T-helper 1 cell treated with Interleukin-12 subunit alpha and Interleukin-12 subunit beta and Interleukin-4 antibody, amounts not matched to agents 30 μg/mL and 1 μg/mL, for 36 hours (primary cell): Measurements from ENCODE around the gene OR10D3.
"Not testable (repeated sequence)": the region's sequence is repeated elsewhere in the genome, so short reads cannot be mapped to it uniquely, and the experiment has no call there.

Experiments used
- H3K27ac Mint-ChIP-seq: one replicate; pipeline ENCODE4 v1.8.0; 2021; ENCODE audit warnings: mild to moderate bottlenecking, mixed read lengths
- H3K27me3 Mint-ChIP-seq: one replicate; pipeline ENCODE4 v1.8.0; 2021; ENCODE audit warnings: low read depth, mixed read lengths
- H3K36me3 Mint-ChIP-seq: one replicate; pipeline ENCODE4 v1.8.0; 2021; ENCODE audit warnings: low read depth, mixed read lengths
- H3K4me1 Mint-ChIP-seq: one replicate; pipeline ENCODE4 v1.8.0; 2021; ENCODE audit warnings: low read depth, mixed read lengths
- H3K4me3 Mint-ChIP-seq: one replicate; pipeline ENCODE4 v1.8.0; 2021; ENCODE audit warnings: mild to moderate bottlenecking, moderate library complexity, mixed read lengths
- H3K9me3 Mint-ChIP-seq: one replicate; pipeline ENCODE4 v1.8.0; 2021; ENCODE audit warnings: mixed read lengths

Gene OR10D3, protein sequence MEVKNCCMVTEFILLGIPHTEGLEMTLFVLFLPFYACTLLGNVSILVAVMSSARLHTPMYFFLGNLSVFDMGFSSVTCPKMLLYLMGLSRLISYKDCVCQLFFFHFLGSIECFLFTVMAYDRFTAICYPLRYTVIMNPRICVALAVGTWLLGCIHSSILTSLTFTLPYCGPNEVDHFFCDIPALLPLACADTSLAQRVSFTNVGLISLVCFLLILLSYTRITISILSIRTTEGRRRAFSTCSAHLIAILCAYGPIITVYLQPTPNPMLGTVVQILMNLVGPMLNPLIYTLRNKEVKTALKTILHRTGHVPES

DNA sequence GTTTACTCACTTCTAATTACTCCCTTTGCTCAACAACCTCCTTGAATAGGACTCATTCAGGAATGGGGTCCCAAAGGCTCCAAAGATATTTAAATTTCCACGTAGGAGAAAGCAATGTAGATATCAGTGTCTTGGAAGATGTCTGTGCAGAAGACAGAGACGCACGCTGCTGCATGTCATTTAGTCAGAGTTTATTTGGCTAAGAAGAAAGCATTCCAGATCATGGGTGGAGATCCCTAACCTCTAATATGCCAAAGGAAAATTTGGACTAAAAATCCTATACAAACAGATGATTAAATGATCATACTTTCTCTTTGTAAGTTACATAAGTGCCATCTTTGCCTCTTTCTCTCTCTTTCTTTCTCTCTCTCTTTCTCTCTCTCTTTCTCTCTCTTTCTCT lies at the start of gene OR10D3:
TSS of gene OR10D3 (plus strand) at position 278 of the 400 bp plus-strand sequence. CDS start 1,925 bp downstream, outside the sequence.
- Mint-ChIP-seq H3K27me3 (peaks cover 20% of the 10 kb centered on the region), H3K4me3 (no peak within 1 kb of the TSS), H3K4me1 (no peaks in the 10 kb centered on the region), H3K27ac (no peak within 1 kb of the TSS), H3K36me3 (no peaks in the 10 kb centered on the region), H3K9me3 (no peaks in the 10 kb centered on the region)

DNA sequence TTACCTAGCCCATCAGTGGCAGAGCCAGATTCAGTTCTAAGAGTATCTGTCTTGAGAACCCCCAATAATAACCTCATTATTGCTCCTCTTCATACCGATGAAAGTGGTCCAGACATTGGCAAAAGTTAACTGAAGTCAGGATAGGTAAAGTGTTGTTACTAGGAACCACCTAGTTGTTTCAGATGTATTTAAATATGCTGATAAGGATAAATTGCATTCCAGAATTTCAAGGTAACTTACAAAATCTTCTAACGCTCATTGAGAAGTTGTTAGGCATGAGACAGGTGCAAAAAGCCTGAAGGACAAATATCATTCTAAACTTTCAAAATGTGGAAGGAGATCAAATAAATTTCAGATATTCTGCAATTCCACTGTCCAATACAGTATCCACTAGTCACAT lies 40.1 kb upstream of the OR10D3 start:
- H3K36me3 Mint-ChIP-seq, result peaks cover 5% of the 10 kb centered on the region
- no peaks in the 10 kb centered on the region for H3K27me3 Mint-ChIP-seq
- no peaks in the 10 kb centered on the region for H3K4me1 Mint-ChIP-seq
- no peak overlapping the region for H3K4me3 Mint-ChIP-seq
- H3K27ac Mint-ChIP-seq, result no peak overlapping the region
- H3K9me3 Mint-ChIP-seq, result peaks cover 6% of the 10 kb centered on the region

DNA sequence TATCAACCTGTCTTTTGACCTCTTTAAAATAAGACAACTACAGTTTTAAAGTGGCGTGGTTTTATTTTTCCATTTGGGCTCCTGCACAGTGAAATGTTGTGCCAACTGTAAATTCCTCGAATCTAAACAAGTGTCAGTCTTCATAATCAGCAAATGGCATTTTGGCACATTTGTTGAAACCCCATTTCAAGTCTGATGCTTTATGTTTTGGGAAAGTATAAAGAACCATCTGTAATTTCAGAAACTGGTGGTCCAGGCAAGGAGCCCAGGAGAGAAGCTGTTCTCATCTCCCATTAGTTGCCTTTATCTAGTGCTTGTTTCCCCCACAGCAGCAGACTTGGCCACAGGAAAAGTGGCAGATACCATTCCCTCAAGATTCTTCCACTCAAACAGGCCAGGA lies 35.2 kb upstream of the OR10D3 start:
- Mint-ChIP-seq H3K9me3 (no peaks in the 10 kb centered on the region), H3K27ac (no peak overlapping the region), H3K4me1 (no peaks in the 10 kb centered on the region), H3K4me3 (no peak overlapping the region), H3K27me3 (no peaks in the 10 kb centered on the region), H3K36me3 (no peaks in the 10 kb centered on the region)

DNA sequence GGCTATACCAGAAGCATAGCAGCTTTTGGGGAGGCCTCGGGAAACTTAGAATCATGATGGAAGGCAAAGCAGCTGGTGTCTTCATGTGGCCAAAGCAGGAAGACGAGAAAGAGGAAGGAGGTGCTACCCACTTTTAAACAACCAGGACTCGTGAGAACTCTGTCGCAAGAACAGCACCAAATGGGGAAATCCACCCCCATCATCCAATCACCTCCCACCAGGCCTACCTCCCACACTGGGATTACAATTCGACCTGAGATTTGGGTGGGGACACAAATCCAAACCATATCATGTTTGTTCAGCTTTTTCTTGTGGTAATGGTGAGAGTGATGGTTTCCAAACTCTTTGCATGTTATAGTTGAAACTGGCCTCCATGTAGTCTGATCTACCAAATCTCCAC lies 32.5 kb upstream of the OR10D3 start:
- no peaks in the 10 kb centered on the region for H3K36me3 Mint-ChIP-seq
- H3K9me3 Mint-ChIP-seq, result no peaks in the 10 kb centered on the region
- H3K4me1 Mint-ChIP-seq, result no peaks in the 10 kb centered on the region
- peaks cover 3% of the 10 kb centered on the region for H3K27me3 Mint-ChIP-seq
- H3K4me3 Mint-ChIP-seq, result no peak overlapping the region
- H3K27ac Mint-ChIP-seq, result no peak overlapping the region

DNA sequence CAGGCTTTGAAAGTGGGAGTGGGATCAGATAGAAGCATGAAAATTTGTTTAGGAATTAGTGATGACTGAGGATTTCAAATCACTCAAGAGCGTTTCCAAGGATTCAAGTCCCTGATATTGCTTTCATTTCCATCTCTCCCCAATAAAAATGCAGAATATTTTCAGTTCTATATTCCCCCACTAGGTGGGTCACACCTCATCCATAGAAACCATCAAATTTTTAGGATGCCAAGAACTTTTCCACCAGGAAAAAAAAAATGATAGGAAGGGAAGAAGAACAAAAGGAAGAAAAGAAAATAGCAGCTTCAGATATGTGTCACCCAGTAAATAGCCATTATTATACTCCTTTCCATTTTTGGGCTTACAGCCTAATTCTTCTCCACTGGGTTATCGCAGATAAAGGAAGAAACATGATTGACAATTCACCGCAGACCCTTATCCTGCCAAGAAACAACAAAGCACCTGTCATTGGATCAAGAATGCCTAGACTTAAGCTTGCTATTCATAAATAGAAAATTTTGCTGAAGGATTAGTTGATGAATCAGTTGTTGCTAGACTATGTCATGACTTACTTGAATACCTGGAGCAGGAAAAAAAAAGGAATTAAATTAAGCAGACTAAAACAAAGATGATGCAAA lies 30.3 kb upstream of the OR10D3 start:
- Mint-ChIP-seq H3K27ac (no peak overlapping the region), H3K9me3 (no peaks in the 10 kb centered on the region), H3K27me3 (peaks cover 3% of the 10 kb centered on the region), H3K36me3 (no peaks in the 10 kb centered on the region), H3K4me1 (no peaks in the 10 kb centered on the region), H3K4me3 (no peak overlapping the region)

DNA sequence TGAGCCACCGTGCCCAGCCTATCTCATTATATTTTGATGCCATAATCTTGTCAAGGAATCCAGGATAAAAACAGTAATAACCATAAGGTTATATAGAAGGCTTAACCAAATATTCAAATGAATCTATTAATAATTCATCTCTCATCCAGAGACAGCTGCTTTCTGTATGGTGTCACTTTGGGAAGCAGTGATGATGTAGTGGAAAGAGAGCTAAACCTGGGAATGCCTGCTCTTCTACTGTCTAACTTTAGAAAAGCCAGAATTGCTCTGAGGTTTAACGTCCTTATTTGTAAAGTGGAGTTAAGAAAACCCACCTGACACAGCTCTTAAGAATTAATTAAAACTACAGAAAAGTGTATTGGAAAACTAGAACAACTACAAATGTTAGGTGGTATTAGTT lies 29.3 kb upstream of the OR10D3 start:
- no peak overlapping the region for H3K27ac Mint-ChIP-seq
- no peaks in the 10 kb centered on the region for H3K36me3 Mint-ChIP-seq
- no peaks in the 10 kb centered on the region for H3K4me1 Mint-ChIP-seq
- no peak overlapping the region for H3K4me3 Mint-ChIP-seq
- peaks cover 7% of the 10 kb centered on the region for H3K27me3 Mint-ChIP-seq
- no peaks in the 10 kb centered on the region for H3K9me3 Mint-ChIP-seq

DNA sequence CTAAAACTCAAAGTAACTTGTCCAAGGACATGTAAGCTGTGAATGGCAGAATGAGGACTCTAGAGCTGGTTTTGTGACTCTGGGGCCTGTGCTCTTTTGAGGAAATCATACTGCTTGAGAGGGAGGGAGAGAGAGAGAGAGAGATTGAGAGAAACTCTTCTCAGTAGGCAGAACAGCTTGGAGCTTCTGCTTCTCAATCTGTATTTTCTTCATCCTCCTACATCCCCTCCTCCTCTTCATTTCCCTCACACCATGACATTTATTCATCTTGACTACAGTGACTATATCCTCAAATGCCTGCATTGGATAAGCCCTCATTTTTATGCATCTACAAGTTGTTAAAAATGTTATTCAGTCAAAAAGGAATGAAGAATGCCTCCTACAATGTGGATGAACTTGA lies 23.7 kb upstream of the OR10D3 start:
- H3K27ac Mint-ChIP-seq, result no peak overlapping the region
- no peaks in the 10 kb centered on the region for H3K4me1 Mint-ChIP-seq
- no peaks in the 10 kb centered on the region for H3K36me3 Mint-ChIP-seq
- no peaks in the 10 kb centered on the region for H3K9me3 Mint-ChIP-seq
- H3K27me3 Mint-ChIP-seq, result peaks cover 5% of the 10 kb centered on the region
- H3K4me3 Mint-ChIP-seq, result no peak overlapping the region

DNA sequence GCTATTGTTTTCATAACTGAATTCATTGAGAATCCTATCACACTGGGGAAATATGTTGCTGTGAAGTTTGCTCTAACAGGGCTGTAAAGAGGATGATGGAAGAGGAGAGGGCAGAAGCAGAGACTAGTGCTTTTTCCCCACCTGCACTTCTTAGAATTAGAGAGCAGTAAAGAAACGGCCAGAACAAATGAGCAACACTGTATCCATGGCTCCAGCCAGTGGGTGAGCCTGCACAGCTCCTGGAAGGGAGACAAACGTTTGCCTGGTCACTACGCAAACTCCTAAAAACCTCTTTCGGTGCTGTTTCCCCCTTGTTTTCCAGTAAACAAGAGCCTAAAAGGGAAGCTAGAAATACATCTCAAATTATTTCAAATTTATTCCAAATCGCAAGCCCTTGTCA lies 22.2 kb upstream of the OR10D3 start:
- peaks cover 5% of the 10 kb centered on the region for H3K27me3 Mint-ChIP-seq
- no peaks in the 10 kb centered on the region for H3K9me3 Mint-ChIP-seq
- H3K4me3 Mint-ChIP-seq, result no peak overlapping the region
- no peaks in the 10 kb centered on the region for H3K4me1 Mint-ChIP-seq
- no peaks in the 10 kb centered on the region for H3K36me3 Mint-ChIP-seq
- H3K27ac Mint-ChIP-seq, result no peak overlapping the region

DNA sequence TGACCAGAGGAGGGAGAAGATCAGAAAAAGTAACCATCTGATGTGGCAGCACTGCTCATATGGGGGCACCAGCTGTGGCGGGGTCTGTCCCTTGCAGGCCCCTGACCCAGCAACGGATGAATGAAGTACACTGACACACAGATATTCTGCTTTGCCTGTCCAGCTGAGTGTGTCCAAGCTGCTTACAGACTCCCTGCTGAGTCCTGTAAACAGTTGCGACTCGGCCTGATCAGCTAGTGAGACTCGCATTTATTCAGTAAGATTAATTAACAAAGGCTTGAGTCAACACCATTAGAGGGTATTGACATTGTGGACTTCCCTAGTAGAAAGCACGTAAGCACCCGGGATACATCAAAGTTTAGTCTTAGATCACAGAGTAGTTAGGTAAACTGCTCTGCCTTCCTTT lies 15.3 kb upstream of the OR10D3 start:
- Mint-ChIP-seq H3K27me3 (no peaks in the 10 kb centered on the region), H3K27ac (no peak overlapping the region), H3K36me3 (no peaks in the 10 kb centered on the region), H3K4me1 (no peaks in the 10 kb centered on the region), H3K4me3 (no peak overlapping the region), H3K9me3 (no peaks in the 10 kb centered on the region)

DNA sequence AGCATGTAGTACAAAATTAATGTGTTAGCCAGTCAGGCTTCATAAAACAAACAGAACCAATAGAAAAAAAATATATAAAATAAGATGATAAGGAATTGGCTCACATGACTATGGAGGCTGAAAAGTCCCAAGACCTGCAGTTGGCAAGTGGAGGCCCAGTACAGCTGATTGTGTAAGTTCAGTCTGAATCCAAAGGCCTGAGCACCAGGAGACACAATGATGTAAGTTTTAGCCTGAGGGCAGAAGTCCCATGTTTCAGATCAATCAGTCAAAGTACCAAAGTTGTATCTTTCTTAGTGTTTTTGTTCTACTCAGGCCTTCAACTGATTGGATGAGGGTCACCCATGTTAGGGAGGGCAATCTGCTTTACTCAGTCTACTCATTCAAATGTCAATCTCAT lies 14.3 kb upstream of the OR10D3 start:
- no peaks in the 10 kb centered on the region for H3K4me1 Mint-ChIP-seq
- H3K4me3 Mint-ChIP-seq, result no peak overlapping the region
- no peaks in the 10 kb centered on the region for H3K9me3 Mint-ChIP-seq
- no peaks in the 10 kb centered on the region for H3K27me3 Mint-ChIP-seq
- no peak overlapping the region for H3K27ac Mint-ChIP-seq
- H3K36me3 Mint-ChIP-seq, result no peaks in the 10 kb centered on the region

DNA sequence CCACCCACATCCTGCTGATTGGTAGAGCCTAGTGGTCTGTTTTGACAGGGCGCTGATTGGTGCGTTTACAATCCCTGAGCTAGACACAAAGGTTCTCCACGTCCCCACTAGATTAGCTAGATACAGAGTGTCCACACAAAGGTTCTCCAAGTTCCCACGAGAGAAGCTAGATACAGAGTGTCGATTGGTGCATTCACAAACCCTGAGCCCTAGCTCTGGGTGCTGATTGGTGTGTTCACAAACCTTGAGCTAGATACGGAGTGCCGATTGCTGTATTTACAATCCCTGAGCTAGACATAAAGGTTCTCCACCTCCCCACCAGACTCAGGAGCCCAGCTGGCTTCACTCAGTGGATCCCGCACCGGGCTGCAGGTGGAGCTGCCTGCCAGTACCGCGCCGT lies 12.8 kb upstream of the OR10D3 start:
- H3K9me3 Mint-ChIP-seq, H3K36me3 Mint-ChIP-seq, H3K27ac Mint-ChIP-seq, H3K4me1 Mint-ChIP-seq, H3K27me3 Mint-ChIP-seq, H3K4me3 Mint-ChIP-seq: not testable (repeated sequence)

DNA sequence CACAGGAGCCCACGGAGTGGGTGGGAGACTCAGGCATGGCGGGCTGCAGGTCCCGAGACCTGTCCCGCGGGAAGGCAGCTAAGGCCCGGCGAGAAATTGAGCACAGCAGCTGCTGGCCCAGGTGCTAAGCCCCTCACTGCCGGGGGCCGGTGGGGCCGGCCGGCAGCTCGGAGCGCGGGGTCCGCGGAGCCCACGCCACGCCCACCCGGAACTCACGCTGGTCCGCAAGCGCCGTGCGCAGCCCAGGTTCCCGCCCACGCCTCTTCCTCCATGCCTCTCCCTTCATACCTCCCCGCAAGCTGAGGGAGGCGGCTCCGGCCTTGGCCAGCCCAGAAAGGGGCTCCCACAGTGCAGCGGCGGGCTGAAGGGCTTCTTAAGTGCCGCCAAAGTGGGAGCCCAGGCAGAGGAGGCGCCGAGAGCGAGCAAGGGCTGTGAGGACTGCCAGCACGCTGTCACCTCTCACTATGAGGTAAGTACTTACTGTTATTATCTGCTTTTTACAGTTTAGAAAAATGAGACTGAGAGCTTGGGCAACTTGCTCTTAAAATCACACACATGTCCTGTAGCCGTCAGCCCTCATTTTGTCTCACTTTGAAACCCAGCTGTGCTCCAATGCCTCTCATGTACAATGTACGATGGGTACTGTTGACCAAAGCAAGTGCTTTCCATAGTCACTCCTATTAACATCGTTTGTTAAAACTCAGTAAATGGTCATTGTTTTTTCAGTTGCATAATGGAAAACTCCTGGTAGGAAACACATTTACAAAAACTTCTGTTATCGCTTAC lies 12.2 kb upstream of the OR10D3 start:
- H3K4me3 Mint-ChIP-seq, result no peak overlapping the region
- no peaks in the 10 kb centered on the region for H3K36me3 Mint-ChIP-seq
- no peaks in the 10 kb centered on the region for H3K9me3 Mint-ChIP-seq
- peaks cover 3% of the 10 kb centered on the region for H3K27me3 Mint-ChIP-seq
- no peaks in the 10 kb centered on the region for H3K4me1 Mint-ChIP-seq
- H3K27ac Mint-ChIP-seq, result no peak overlapping the region

DNA sequence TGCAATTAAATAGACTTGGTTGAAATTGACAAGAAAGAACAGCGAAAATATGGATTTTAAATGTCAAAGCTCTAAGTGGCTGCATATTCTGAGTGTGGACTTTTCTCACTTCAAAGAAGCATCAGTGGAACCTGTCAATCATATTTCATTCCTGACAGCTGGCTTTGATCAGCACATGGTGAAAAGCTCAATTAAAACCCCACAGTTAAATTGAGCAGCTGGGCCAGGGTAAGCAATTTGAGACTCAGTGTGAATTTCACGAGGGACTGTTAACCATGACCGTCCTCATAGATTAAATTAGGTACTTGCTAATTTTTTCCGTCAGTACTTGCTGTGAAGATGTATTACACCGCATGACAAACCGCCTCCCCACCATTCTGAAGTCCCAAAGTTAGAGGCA lies 11.0 kb upstream of the OR10D3 start:
- Mint-ChIP-seq H3K27ac (no peak overlapping the region), H3K27me3 (peaks cover 3% of the 10 kb centered on the region), H3K4me3 (no peak overlapping the region), H3K4me1 (no peaks in the 10 kb centered on the region), H3K36me3 (no peaks in the 10 kb centered on the region), H3K9me3 (no peaks in the 10 kb centered on the region)

DNA sequence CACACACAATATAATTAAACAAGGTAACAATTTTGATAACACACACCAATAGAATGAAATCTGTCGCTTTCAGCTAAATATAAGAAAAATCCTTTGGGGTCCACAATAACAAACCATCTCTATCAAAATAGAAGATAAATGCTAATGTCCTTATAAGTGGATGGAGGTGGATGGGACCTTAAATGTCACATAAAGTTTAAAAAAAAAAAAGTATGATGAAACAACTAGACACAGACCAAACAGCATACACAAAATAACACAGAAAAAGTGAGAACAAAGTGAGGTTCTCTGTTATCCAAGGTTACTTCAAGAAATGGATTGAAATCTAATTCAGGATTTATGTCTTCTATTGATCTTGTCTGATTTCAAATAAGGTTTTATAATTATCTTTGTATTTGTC lies 10.5 kb upstream of the OR10D3 start:
- Mint-ChIP-seq H3K27me3 (peaks cover 3% of the 10 kb centered on the region), H3K9me3 (no peaks in the 10 kb centered on the region), H3K4me3 (no peak overlapping the region), H3K27ac (no peak overlapping the region), H3K36me3 (no peaks in the 10 kb centered on the region), H3K4me1 (no peaks in the 10 kb centered on the region)

DNA sequence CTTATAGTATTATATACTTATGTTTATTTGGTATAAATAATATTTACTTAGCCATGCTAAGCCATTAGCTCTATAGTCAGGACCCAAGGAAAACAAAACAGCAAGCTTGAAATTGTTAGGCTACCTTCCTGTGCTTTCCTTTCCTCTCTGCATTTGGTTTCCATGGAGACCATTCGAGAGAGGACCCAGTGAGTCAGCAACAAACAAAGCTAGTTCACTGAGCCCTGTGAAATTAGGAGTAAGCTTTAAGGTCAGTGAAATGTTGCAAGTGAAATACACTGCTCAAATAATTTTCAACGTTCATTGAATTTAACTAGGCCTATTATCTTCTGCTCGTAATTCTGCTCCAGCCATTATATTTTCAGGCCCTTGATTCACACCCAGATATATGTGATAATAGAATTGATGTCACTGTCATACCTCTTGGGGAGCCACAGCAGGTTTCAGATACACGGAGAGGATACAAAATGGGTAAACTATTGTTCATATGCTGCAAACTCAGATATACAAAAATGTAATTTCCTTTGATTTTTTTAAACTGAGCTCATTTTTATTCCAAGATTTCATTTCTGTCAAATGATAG lies 9.1 kb upstream of the OR10D3 start:
- peaks cover 3% of the 10 kb centered on the region for H3K27me3 Mint-ChIP-seq
- no peak overlapping the region for H3K27ac Mint-ChIP-seq
- no peaks in the 10 kb centered on the region for H3K4me1 Mint-ChIP-seq
- no peaks in the 10 kb centered on the region for H3K36me3 Mint-ChIP-seq
- no peak overlapping the region for H3K4me3 Mint-ChIP-seq
- H3K9me3 Mint-ChIP-seq, result no peaks in the 10 kb centered on the region
